Heart left ventricle (tissue), 16 donors: ENCODE results near the gene QRICH1. TPM values are rescaled to one million over a fixed set of nuclear protein-coding genes. Genes with fewer than 3 reads are reported as not detected.

Experiments used
- ATAC-seq, 4 donors: fragments of 200-7000 bp; cut with Tn5 transposase; one replicate each; pipeline ENCODE4 v1.9.1; 2020 to 2022; ENCODE audit warnings: moderate library complexity in 4 of 4, mild to moderate bottlenecking in 3 of 4, moderate number of reproducible peaks in 1 of 4
- DNase-seq, 5 donors: peaks; one replicate each; pipeline ENCODE4 v3.0.0-alpha.2; 2020
- H3K27ac ChIP-seq, 12 donors: fragments of 200-600 bp; sonication (generic) in 4 of 12; one replicate each; pipeline versions ENCODE4 v1.5.0 to v1.8.0; 2016 to 2022; ENCODE audit warnings: mild to moderate bottlenecking in 2 of 12
- H3K27me3 ChIP-seq, 9 donors: fragments of 200-600 bp; sonication (generic) in 2 of 9; one replicate each; pipeline versions ENCODE4 v1.5.1 to v1.8.0; 2016 to 2022; ENCODE audit warnings: mild to moderate bottlenecking in 3 of 9
- H3K36me3 ChIP-seq, 9 donors: fragments of 200-600 bp; sonication (generic) in 2 of 9; one replicate each; pipeline versions ENCODE4 v1.5.0 to v1.8.0; 2018 to 2022; ENCODE audit warnings: mild to moderate bottlenecking in 2 of 9
- H3K4me1 ChIP-seq, 12 donors: fragments of 200-600 bp; sonication (generic) in 4 of 12; one replicate each; pipeline versions ENCODE4 v1.5.0 to v1.8.0; 2016 to 2022; ENCODE audit warnings: mild to moderate bottlenecking in 3 of 12
- H3K4me3 ChIP-seq, 12 donors: fragments of 200-600 bp; sonication (generic) in 4 of 12; one replicate each; pipeline versions ENCODE4 v1.5.0 to v1.8.0; 2017 to 2022; ENCODE audit warnings: mild to moderate bottlenecking in 9 of 12, moderate library complexity in 4 of 12
- H3K9me3 ChIP-seq, 12 donors: fragments of 200-600 bp; sonication (generic) in 4 of 12; one replicate each; pipeline versions ENCODE4 v1.5.0 to v1.8.0; 2016 to 2022; ENCODE audit warnings: mild to moderate bottlenecking in 1 of 12
- POLR2A ChIP-seq, 2 donors: fragments of 450-650 bp; IDR thresholded peaks; one replicate each; pipeline ENCODE4 v1.6.1; 2017; ENCODE audit warnings: antibody characterized with exemption in 2 of 2, mild to moderate bottlenecking in 2 of 2, moderate library complexity in 2 of 2
- WGBS, 4 donors: extraction: QIAGEN DNeasy Blood & Tissue Kit in 2 of 4; methylation state at CpG; one replicate each; pipeline versions ENCODE4 v1.1.5 to v1.1.7; 2013 to 2018; 5-methylcytosine and 5-hydroxymethylcytosine counted together
- intact Hi-C, 10 donors: fragments of 100-400 bp; cut with DNase I; formaldehyde crosslinking; loops; one replicate each; pipeline versions ENCODE4 v1.11.1 to v1.14.2; 2022
- polyA plus RNA-seq, 2 donors: library from polyadenylated mRNA; stranded (reverse); fragments of 200-250 nt; gene quantifications; one replicate each; pipeline ENCODE4 v1.2.3, GENCODE V29; 2013
- total RNA-seq, 9 donors: library from RNA; depleted of rRNA in 2 of 9; stranded (reverse); fragments of >200 nt in 2 of 9; fragmentation: NEBNext Ultra II Directional in 3 of 9; extraction: Animal tissue kit (Norgen Biotek cat#: 25700) in 3 of 9; gene quantifications; one replicate each; pipeline versions ENCODE4 v1.1.0 to v1.2.4, GENCODE V29; 2016 to 2023
- TF ChIP-seq, protein P1 (sequence below), 12 donors: fragments of 200-600 bp; sonication (generic) in 4 of 12; IDR thresholded peaks; one replicate each; pipeline versions ENCODE4 v1.5.0 to v1.8.0; 2018 to 2022; ENCODE audit warnings: antibody characterized with exemption in 12 of 12, mild to moderate bottlenecking in 5 of 12
- donor health status: ischemic (EF 13 %, LVEDD 7.1; RV severe dilation, severe dysfunction).
- donor health status: healthy with polysubstance abuse.
- donor health status: DM: no; HTN: yes; CAD: no.
- donor health status: DM: no; HTN: no; CAD: no.
- donor health status: ischemic (EF 25% LVEDD 6.9; RV normal size, moderate dysfunction).
- donor health status: ischemic (EF 25% LVEDD 5.7; RV mildly dilated, moderate dysfunction).
- donor health status: healthy.
- donor health status: DM: yes; HTN: yes; CAD: no.
- donor health status: ischemic (EF 35%, LVEDD 5.7; RV mildly dilated, moderate dysfunction).
- donor health status: nonischemic (EF 11% LVEDD 7.7; RV severe dilation, severe dysfunction).
- donor health status: DM: yes; HTN: yes; CAD: no.
- donor health status: PGD.
- donor health status: ischemic (EF 29% LVEDD 5.4; RV normal size, mild dysfunction).
- donor health status: nonischemic (EF 23%, LVEDD 6.1; RV moderate dilation, normal function).

QRICH1 gene
- total and polyA plus RNA-seq, 11 donors, result 20.0 to 91.6 (median 54.9) TPM

DNA sequence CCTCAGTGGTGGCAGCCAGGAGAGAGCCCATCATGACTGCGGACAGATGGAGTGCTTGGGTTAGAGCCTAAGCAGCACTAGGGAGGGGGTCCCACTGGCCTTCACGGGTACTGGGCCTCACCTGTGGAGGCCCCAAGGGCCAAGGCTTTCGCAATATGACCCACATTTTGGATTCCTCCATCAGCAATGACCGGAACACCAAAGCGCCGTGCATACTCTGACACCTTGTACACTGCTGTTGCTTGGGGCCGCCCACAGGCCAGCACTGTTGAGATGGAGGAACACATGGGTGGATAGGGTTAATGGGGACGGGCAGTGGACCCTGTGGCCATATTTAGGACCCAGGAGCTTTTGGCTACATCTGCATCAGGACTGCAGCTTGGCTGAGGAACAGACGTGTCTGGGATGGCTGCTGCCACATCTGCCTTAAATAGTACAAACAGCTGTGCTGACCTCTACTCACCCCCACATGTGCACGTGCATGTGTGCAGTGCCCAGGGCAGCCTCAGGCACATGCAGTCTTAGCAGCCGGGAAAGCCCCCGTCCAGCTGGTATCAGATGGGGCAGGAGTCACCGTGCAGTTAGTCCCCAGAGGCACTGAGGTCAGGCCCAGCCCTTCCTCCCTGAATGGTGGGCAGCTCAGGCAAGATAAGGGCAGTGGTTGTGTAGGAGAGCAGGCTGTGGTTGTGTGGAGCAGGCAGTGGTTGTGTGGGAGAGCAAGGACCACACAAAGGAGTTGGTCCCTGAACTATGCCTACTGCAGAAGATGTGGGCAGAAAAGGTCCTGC is 68.7 kb downstream of the QRICH1 start:
- ATAC-seq (no peak), DNase-seq (peak in 1 of 5 donors; percentile 28)
- Histone ChIP-seq H3K4me1 (peaks cover 3 to 68% (median 34%) of the 10 kb centered on the region in 12 donors), H3K36me3 (peaks cover 0 to 56% (median 50%) of the 10 kb centered on the region in 9 donors), H3K27ac (no peak overlapping the region), H3K27me3 (no peaks in the 10 kb centered on the region), H3K9me3 (no peaks in the 10 kb centered on the region), H3K4me3 (no peak overlapping the region)
- intact Hi-C loops, result loop anchor here in 2 of 10 donors (5.0 to 10.0 kb wide), 2 partner anchors 67 to 70 kb away; partner anchors contain the start of gene QRICH1 (in 2 of the 2)
- WGBS, 4 donors, result 52 to 79% (median 64%) methylated on average over 6 to 13 of the region's 13 CpGs
- TF ChIP-seq, protein P1, sequence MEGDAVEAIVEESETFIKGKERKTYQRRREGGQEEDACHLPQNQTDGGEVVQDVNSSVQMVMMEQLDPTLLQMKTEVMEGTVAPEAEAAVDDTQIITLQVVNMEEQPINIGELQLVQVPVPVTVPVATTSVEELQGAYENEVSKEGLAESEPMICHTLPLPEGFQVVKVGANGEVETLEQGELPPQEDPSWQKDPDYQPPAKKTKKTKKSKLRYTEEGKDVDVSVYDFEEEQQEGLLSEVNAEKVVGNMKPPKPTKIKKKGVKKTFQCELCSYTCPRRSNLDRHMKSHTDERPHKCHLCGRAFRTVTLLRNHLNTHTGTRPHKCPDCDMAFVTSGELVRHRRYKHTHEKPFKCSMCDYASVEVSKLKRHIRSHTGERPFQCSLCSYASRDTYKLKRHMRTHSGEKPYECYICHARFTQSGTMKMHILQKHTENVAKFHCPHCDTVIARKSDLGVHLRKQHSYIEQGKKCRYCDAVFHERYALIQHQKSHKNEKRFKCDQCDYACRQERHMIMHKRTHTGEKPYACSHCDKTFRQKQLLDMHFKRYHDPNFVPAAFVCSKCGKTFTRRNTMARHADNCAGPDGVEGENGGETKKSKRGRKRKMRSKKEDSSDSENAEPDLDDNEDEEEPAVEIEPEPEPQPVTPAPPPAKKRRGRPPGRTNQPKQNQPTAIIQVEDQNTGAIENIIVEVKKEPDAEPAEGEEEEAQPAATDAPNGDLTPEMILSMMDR (IDR thresholded peaks at IDR 0.05), result no peak
- no peak for TF ChIP-seq POLR2A (IDR thresholded peaks at IDR 0.05)

DNA sequence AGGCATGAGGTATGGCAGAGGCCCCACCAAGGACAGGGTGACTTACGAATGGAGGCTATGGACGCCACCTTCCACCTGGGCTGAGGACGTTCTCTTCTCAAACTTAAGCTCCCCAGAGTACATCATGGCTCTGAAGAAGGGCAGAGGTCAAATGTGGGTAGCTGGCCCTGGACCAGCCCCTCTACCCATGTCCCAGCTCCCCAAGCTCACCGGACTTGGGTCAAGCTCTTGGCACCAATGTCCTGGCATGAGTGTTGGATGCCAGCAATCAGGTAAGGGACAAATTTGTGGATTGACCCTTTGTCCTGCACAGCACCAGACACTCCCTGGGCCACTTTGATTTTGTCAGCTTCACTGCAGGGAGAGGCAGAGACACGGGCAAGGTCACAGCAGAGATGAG is 69.4 kb downstream of the QRICH1 start:
- Histone ChIP-seq H3K27me3 (no peaks in the 10 kb centered on the region), H3K9me3 (no peaks in the 10 kb centered on the region), H3K4me1 (peaks cover 3 to 71% (median 38%) of the 10 kb centered on the region in 12 donors), H3K4me3 (no peak overlapping the region), H3K27ac (no peak overlapping the region), H3K36me3 (peaks cover 0 to 51% (median 46%) of the 10 kb centered on the region in 9 donors)
- ATAC-seq, result no peak
- TF ChIP-seq, protein P1 (IDR thresholded peaks at IDR 0.05), result no peak
- TF ChIP-seq POLR2A (IDR thresholded peaks at IDR 0.05), result no peak
- intact Hi-C loops, result loop anchor here in 1 of 10 donors (10.0 kb wide), 1 partner anchor 70 kb away; the partner anchor contains the start of gene QRICH1
- 76 to 83% (median 76%) methylated on average over 4 to 5 of the region's 5 CpGs for WGBS, 4 donors
- peak in 1 of 5 donors; percentile 25 for DNase-seq

DNA sequence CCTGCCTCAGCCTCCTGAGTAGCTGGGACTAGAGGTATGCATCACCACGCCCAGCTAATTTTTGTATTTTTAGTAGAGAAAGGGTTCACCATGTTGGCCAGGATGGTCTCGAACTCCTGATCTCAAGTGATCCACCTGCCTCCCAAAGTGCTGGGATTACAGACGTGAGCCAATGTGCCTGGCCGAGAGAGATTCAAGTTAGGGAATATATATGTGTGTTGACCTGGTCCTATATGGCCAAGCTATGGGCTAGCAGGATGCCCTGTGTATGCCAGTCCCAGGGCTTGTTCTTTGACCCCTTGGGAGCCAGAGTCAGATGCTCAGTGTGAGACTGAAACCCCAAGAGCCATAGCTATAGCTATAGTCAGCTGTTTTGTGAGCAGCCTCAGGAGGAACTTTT is 70.1 kb downstream of the QRICH1 start:
- Histone ChIP-seq H3K27ac (no peak overlapping the region), H3K9me3 (no peaks in the 10 kb centered on the region), H3K4me3 (no peak overlapping the region), H3K4me1 (peaks cover 3 to 72% (median 39%) of the 10 kb centered on the region in 12 donors), H3K36me3 (peaks cover 0 to 51% (median 46%) of the 10 kb centered on the region in 9 donors), H3K27me3 (no peaks in the 10 kb centered on the region)
- ATAC-seq (no peak), DNase-seq (no peak)
- intact Hi-C loops, result loop anchor here in 1 of 10 donors (10.0 kb wide), 1 partner anchor 71 kb away; the partner anchor contains the start of gene QRICH1
- 86 to 93% (median 89%) methylated on average over 4 of the region's 4 CpGs for WGBS, 4 donors
- TF ChIP-seq, protein P1 (IDR thresholded peaks at IDR 0.05), result no peak
- TF ChIP-seq POLR2A (IDR thresholded peaks at IDR 0.05), result no peak

DNA sequence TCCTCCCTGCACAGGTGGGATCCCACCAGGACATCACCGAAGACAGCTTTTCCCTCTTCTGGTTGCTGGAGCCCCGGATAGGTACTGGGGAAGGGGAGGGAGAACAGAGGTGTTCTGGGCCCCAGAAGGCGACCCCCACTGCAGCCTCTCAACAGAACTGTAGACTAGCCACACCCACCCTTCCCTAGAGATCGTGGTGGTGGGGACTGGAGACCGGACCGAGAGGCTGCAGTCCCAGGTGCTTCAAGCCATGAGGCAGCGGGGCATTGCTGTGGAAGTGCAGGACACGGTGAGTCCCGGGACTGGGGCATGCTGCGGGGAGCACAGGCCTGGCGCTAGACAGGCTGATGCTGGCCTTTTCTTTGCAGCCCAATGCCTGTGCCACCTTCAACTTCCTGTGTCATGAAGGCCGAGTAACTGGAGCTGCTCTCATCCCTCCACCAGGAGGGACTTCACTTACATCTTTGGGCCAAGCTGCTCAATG is 71.1 kb downstream of the QRICH1 start:
- H3K4me3 ChIP-seq, result peak overlapping the region; percentile 76 to 100 (median 92)
- H3K27ac ChIP-seq, result peak overlapping the region in 11 of 12 donors; percentile 99 to 100 (median 100)
- peaks cover 0 to 68% (median 36%) of the 10 kb centered on the region in 12 donors for H3K4me1 ChIP-seq
- H3K36me3 ChIP-seq, result peaks cover 0 to 50% (median 46%) of the 10 kb centered on the region in 9 donors
- 22 to 27% (median 24%) methylated on average over 9 to 12 of the region's 12 CpGs for WGBS, 4 donors
- H3K27me3 ChIP-seq, result no peaks in the 10 kb centered on the region
- H3K9me3 ChIP-seq, result no peaks in the 10 kb centered on the region
- intact Hi-C loops, result loop anchor here in 1 of 10 donors (10.0 kb wide), 1 partner anchor 72 kb away; the partner anchor contains the start of gene QRICH1
- ATAC-seq, result no peak
- TF ChIP-seq POLR2A (IDR thresholded peaks at IDR 0.05), result no peak
- DNase-seq, result peak in 1 of 5 donors; percentile 29
